HG03139 (cell line): Measurements from ENCODE around the gene ZNF213.

Experiments used
- ATAC-seq: cut with Tn5 transposase; IDR thresholded peaks from one replicate; pipeline ENCODE4 v1.9.1; 2021; ENCODE audit not compliant: unreplicated experiment

ZNF213 gene

DNA sequence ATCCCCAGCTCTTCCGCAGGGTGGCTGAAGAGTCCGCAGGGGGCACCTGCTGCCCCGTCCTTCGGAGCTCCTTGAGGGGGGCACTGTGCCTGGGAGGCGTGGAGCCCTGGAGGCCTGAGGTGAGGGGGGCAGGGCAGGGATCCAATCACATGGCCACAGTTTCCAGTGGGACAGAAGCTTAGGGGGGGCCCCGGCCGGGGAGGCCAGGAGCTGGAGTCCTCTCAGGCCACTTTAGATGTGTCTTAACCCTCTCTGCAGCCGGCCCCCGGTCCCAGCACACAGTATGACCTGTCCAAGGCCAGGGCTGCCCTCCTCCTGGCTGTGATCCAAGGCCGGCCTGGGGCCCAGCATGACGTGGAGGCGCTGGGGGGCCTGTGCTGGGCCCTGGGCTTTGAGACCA lies 10.8 kb downstream of the ZNF213 start:
- ATAC-seq = no peak

DNA sequence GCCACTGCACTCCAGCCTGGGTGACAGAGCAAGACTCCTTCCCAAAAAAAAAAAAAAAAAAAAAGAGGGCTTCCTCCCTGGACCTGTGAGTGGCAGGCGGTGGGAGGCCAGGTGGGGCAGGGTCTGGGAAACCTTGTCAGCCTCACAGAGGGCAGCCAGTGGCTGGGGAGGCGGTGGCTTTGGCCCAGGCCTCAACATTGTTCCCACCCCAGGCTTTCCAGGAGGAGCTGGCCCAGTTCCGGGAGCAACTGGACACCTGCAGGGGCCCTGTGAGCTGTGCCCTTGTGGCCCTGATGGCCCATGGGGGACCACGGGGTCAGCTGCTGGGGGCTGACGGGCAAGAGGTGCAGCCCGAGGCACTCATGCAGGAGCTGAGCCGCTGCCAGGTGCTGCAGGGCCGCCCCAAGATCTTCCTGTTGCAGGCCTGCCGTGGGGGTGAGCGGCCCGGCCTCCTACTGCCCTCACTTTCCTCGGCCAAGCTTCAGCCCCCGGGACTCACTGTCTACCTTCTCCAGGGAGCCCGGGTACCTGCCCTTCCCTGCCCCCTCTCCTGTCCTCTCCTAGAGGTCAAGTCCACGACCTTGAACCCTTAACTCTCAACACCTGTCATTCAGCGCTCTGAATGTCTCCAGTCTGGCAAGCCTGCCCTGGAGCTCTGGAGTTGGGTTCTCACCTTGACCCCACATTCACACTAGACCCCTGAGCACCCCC lies 12.4 kb downstream of the ZNF213 start:
- no peak for ATAC-seq

DNA sequence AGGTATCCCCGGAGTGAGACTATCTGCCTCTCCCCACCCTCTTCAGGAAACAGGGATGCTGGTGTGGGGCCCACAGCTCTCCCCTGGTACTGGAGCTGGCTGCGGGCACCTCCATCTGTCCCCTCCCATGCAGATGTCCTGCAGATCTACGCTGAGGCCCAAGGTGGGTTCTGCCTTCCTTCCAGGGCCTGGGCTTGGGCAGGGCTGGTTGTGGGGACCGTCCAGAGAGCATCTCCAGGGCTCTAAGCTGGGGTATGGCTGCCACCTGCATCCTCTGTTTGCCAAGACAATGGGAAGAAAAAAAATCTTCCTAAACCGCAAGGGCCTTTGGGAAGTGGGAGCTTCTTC lies 12.9 kb downstream of the ZNF213 start:
- ATAC-seq = no peak

DNA sequence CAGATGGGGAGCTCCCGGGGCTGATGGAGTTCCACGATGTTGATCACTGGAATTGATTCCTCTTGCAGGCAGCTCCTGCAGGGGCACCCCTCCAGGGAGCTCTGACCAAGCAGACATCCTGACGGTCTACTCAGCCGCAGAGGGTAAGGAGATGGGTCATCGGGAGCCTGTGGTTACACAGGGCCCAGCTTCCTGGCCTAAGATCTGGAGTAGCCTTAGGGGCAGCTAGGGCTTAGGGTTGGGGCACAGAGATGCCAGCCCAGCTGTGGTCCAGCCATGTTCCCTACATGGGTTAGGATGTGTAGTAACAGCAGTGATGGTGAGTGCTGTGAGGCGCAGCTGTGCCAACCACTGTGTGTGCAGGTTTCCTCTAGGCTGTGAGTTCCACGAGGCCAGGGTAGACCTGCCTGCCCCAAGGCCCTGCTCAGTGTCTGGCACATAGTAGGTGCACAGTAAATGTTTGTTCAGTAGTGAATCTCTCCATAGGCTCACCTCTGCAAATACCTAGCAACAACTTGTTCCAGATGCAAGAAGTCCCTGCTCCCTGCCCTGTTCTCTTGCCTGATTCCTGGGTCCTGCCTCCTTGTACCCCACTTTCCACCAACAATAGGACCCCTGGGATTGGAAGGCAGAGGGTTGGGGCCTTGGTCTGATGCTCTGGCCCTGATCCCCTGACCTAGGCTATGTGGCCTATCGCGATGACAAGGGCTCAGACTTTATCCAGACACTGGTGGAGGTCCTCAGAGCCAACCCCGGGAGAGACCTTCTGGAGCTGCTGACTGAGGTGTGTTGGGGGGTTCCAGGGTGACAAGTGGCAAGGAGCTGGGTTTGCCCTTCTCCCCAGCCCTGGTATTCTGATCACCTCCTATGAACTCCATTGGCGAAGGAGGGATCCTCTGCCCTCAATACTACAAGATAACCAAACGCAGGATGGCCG lies 13.7 kb downstream of the ZNF213 start:
- ATAC-seq = no peak

DNA sequence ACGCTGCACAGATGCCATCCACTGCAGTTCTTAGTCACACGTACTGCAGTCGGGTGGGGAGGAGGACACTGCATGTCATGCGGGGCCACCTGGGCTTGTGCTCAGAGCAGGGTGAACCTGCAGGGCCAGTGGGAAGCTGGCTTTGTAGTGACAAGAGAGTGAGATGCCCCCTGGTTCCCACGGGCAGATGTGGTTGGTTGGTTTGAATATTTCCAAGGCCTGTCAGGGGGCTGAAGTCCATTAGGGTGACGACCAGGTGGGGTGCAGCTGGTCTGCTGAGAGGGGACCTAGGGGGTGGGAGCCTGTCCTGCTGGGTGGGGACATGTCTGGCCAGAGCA lies 14.3 kb downstream of the ZNF213 start:
- no peak for ATAC-seq

DNA sequence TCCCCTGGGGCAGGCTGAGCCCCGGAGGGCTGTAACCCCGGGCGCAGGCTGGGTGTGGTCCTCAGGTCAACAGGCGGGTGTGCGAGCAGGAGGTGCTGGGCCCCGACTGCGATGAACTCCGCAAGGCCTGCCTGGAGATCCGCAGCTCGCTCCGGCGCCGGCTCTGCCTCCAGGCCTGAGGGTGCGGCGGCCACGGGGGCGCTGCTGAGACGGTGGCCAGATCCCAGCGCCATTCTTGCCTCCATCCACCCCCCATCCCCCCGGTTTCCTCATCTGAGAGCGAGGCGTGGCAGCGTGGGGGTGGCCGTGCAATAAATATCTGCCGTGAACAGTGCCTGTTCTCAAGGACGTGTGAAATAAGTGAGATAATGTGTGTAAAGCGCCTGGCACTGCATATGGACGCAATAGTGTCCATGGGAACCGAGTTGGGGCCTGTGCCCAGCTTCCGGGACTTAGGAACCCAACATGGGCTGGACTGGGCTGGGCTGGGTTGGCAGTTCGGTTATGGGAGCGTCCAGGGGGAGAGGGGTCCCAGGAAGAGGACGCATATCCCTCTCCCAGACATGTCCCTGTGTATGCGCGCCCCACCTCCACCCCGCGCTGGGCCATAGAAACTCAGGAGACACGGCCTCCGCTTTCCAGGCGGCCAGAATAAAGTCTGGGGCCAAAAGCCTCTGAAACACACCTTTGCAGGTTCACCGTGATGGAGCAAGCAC lies 15.0 kb downstream of the ZNF213 start:
- ATAC-seq = no peak

DNA sequence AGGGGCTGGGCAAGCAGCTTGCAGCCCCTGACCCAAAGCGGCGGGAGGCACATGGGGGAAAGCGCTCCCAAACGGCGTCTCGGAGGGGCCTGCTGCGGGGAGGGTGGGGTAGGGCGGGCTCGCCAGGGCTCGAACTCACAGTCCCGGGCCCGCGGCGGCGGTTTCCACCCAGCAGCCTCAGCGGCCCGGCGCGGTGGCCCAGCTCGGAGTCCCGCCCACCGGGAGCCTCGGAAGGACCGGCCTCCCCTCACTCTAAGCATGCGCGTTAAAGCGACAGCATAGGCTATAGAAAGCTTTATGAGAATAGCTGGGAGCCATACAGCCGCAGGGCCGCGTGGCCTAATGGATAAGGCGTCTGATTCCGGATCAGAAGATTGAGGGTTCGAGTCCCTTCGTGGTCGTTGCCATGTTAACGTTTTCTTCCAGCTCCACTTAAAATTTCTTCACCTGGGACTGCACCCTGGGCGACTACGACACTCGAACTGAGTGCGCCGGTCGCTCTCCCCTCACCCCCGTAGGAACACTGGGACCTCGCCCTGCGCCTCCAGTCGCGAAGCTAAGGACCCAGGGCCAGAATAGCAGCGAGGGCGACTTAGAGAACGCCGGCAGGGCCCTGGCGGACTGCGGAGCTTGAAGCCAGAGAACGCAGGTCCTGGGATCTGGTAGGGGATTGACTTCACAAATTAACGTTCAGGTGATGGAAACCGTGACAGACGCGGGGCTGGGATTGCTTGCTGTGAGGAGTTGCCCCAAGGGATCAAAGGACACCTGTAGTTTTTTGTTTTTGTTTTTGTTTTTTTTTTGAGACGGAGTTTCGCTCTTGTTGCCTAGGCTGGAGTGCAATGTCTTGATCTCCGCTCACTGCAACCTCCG lies 15.8 kb downstream of the ZNF213 start:
- peak; percentile 51 for ATAC-seq

DNA sequence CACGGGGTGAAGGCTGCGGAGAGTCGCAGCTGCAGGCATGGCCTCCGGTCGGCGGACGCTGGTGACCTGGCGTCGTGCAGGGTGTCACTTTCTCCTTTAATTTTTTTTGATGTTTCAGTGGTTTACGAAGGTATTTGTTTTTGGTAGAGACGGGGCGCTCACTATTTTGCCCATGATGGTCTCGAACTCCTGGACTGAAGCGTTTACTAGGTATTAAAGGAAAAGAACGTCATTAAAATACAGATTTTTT lies 17.1 kb downstream of the ZNF213 start:
- no peak for ATAC-seq

DNA sequence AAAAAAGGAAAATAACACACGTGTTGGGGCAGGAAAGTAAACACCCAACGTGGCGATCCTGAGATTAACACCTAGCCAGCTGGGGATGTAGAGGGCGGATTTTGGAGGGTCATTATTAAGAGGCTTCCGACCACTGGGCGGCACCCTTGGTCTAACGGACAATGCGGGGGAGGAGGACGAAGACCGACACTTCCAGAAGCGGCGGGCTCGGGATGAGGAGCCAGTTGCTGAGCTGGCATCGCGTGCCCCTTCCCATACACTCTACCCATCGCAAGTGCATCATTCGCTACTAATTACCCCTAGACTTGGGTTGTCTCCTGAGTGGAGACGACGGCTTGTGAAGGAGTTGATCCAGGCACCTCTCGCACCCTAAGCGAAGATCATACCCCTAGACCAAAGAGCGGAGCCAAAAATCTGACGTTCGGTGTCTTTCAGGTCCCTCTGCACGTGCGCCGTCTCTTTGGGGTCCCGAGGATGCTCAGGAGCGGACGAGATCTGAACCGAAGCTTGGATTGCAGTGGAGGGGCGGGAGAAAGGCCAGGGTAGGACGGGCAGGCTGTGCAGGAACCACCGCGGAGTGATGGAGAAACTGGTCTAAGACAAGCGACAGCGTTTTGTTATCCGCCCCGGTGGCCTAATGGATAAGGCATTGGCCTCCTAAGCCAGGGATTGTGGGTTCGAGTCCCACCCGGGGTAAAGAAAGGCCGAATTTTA lies 17.6 kb downstream of the ZNF213 start:
- no peak for ATAC-seq

DNA sequence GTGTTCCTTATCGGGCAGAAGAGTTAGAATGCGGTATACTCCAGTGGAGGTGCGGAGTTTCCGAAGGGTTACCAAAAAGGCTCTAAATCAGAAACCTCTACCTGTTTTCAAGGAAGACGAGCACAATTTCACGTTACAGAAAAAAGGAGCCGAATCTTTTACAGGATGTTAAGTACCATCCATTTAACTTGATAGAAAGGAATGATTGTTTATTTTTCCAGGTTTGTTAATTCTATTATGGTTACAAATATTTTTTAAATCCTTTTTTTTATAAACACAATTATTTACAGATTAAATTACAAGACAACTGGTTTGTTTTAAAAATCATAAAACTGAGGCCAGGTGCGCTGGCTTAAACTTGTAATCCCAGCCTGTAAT lies 18.2 kb downstream of the ZNF213 start:
- ATAC-seq = no peak

DNA sequence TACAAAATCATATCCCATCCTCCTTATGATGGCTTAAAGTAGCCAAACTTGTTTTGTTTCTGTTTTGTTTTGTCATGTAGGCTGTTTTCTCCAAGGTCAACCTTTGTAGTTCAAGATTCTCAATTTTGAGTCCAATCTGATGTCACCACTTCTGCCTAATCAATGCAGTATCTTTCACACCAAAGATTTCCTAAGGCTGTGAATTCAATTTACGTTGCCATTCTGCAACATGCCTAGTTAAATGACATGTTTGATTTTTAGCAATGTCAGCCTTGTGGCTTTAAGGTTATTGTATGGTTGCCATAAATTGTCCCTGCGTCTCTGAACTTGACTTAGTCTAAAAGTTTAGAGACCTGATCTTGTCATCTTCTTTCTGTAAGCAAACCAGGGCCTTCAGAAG lies 20.4 kb downstream of the ZNF213 start:
- no peak for ATAC-seq

DNA sequence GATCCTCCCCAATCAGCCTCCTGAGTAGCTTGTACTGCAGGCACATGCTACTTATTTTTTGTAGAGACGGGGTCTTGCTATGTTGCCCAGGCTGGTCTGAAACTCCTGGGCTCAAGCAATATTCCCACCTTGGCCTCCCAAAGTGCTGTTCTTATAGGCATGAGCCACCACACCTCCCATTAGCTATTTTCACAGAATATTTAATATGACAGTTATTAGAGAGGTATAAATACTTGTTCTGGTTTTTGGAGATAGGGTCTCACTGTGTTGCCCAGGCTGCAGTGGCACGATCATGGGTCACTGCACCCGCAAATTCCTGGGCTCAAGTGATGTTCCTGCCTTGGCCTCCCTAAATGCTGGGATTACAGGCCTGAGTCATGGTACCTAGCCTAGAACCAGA lies 21.1 kb downstream of the ZNF213 start:
- ATAC-seq = no peak

DNA sequence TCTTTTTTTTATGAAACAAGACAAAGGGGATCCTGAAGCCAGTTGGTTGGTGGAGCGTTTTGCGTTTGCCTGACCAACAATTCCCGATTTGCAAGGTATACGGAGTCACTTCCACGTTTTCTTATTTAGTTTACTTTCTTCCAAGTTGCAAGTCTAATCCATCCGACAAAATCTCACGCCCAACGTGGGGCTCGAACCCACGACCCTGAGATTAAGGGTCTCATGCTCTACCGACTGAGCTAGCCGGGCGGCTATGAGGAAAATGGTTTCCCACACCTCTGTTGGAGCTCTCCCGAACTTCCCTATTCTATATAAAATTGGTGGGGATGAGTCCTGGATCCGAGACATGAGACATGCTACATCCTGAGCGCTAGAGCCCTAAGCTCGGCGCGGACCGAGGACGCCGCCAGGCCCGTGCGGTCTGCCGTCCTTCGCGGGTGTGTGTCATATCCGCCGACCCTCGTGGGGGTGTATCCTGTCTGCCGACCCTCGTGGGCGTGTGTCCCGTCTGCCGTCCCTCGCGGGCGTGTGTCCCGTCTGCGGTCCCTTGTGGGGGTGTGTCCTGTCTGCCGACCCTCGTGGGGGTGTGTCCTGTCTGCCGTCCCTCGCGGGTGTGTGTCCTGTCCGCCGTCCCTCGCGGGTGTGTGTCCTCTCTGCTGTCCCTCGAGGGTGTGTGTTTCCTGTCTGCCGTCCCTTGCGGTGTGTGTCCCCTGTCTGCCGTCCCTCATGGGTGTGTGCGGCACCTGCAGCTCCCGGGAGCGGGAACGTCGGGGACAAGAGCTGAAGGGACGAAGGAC lies 22.6 kb downstream of the ZNF213 start:
- ATAC-seq = no peak

DNA sequence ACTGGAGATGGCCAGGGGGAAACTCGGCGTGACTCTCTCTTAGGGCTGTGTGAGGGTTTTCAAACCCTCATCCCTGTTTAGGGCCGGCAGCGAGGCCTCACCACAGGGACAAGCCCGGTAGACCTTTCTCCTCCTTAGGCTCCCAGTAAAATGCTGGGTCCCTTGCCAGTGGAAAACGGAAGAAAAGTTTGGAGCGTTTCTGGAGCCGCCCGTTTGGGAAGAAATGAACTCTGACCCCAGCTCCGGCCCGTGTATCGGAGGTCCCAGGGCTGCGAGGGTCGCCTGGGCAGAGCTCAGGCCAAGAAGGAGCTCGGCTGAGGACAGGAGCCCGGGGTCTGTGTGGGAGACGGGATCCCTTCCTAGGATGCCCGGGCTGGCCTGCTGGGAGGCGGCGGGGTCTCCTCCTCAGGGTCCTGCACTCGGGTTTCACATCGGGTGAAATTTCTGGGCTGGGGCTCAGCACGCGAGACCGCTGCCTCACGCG lies 23.2 kb downstream of the ZNF213 start:
- no peak for ATAC-seq

DNA sequence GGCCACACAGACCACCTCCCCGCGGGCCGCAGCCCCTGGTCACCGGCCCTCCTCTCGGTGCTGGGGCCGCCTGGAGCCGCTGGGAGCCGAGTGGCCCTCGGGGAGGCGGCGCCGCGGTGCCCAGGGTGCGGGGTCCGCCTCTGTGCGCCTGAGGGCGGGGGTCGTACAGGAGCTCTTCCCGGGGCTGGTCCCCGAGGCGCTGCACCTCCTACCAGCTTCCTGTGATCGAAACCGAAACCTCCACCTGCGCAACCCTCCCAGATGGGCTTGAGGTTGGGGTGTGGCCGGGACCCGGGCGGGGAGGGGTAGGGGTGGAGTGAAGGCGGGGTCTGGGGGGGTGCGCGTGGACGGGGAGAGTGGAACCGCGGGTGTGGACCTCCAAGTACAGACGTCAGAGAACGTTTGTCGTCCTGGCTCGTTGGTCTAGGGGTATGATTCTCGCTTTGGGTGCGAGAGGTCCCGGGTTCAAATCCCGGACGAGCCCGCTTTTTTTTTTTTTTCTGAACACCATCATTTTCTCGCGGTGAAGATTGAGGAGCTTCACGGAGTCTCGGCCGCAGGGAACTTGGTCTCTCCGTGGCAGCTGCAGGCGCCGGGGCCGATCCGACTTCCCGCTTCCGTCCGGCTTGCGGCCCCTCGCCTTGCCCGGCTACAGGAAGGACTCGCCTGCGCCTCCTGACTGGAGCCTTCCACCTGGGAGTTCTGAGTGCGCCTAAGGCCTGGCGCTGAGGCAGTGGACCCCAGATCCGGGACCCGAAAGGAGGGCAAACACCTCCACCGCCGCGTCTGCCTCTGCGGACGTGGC lies 23.9 kb downstream of the ZNF213 start:
- ATAC-seq = no peak

DNA sequence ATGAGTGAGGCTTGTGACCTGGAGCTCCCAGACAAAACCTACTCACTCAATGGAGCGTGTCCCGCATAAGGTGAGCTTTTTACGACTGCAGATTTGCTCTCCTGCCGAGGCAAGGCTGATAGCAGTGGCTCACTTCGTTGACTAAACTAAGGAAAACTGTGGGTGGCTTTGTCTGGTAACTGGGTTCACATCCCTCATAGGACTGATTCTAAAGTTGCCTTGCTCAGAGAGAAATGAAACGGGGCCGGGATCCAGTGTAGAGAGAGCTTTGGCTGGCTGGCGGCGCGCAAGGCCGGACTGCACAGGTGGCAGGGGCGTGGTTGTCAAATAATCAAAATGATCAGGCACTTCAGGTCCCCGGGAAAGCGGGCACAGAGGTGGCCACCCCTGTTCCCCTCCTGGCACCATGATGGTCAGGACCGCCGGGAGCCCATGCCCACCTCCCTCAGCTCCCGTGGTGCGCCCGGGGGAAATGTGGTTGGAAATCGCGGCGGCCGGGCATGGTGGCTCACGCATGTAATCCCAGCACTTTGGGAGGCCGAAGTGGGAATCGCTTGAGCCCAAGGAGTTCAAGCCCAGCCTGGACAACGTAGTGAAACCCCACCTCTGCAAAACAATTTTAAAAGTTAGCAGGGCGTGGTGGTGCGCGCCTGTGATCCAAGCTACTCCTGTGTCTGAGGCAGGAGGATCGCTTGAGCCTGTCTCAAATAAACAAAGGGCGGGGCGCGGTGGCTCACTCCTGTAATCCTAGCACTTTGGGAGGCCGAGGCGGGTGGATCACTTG lies 26.6 kb downstream of the ZNF213 start:
- no peak for ATAC-seq

DNA sequence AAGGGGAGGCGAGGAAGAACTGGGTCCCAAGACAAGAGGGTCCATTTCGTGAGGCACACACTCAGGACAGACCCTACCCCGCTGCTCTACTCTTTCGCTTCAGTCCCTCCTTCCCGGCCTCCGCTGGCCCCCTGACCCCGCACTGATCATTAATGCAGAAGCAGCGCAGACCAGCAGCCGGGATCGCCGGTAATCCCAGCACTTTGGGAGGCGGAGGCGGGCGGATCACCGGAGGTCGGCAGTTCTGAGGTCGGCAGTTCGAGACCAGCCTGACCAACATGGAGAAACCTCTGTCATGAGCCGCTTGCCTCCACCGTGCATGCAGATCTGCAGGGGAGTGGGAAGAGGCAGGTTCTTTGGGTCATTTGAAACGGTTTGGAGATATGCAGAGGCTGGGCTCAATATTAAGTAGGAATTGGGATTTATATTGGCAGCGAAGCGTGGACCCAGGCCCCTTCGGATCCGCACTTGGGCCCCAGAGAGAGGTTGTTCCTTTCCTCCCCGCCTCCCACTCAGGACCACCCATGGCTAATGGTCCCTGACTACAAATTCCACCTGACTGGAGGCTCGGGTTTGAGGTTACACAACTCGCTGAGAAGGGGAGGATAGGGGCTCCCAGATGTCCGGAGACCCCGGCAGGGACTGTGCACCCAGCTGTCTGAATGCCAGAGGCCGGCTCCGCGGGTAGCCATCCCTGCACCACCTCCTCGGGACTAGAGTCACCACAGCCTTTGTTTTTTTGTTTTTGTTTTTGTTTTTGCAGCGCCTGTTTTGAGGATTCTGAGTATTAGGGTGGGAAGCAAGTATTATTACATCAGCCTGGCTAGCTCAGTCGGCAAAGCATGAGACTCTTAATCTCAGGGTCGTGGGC lies 29.5 kb downstream of the ZNF213 start:
- ATAC-seq = no peak
